ENCODE results near the gene MOSPD2. TPM values are rescaled to one million over a fixed set of nuclear protein-coding genes. Genes with fewer than 3 reads are reported as not detected.
A peak's percentile ranks its signal among the peaks of the same experiment; 100 is the strongest.

MOSPD2 gene
- total RNA-seq, result 10 to 100 TPM; 10.2 to 15.6 (median 11.4) TPM

DNA sequence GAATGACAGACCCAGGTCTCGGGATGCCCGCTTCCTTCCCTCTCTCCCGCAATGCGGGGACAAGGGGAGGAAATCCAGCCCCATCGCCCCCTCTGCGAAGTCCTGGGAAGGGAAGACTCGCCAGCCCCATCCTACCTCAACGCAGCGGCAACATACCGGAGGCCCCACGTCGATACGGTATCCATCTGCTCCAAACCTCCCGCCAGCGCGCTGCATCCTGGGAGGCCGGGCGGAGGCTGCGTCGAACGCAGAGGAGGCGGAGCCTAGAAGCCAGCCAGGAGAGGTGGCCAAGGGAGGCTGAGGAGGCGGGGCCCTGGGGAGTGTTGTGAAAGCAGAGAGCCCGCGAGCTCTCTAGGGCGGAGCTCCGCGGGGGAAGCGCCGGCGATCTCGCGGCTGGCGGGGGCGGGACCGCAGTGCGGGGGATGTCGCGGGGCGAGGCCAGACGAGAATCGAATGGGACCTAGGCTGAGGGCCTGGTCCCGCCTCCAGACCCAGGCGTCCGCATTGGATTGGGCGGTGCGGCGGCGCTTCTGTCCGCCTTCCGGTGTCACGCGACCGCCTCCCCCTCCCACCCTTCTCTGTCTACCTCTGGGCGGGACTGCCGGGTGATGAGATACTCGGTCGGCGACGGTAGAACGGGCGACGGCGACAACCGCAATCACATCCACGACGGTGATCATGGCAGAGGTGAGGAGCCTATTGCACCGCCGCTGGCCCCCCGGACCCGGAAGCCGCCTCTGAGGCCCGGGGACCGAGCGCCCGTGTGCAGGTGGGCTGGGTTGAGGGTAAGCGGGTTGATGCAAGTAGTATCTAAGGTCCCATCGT, at the start of gene MOSPD2, which contains the start of gene FANCB:
Gene MOSPD2 (plus strand): TSS at position 571 of the 825 bp plus-strand sequence. CDS start 108 bp downstream, at position 679.
Gene FANCB (minus strand): TSS at position 219 of the 825 bp plus-strand sequence. CDS start 7,559 bp downstream, outside the sequence.
- Histone ChIP-seq H3K4me3 (peak within 1 kb of the TSS; percentile 52 to 77 (median 71)), H3K27me3 (no peaks in the 10 kb centered on the region), H3K9me3 (no peaks in the 10 kb centered on the region), H3K36me3 (no peaks in the 10 kb centered on the region), H3K4me1 (peaks cover 0 to 25% (median 4%) of the 10 kb centered on the region in 3 donors), H3K27ac (peak within 1 kb of the TSS; percentile 84 to 90 (median 88))
- peak; percentile 63 for DNase-seq
- TF ChIP-seq POLR2A (IDR thresholded peaks at IDR 0.05), result peak in 1 of 4 donors; percentile 52
- TF ChIP-seq, protein P1, sequence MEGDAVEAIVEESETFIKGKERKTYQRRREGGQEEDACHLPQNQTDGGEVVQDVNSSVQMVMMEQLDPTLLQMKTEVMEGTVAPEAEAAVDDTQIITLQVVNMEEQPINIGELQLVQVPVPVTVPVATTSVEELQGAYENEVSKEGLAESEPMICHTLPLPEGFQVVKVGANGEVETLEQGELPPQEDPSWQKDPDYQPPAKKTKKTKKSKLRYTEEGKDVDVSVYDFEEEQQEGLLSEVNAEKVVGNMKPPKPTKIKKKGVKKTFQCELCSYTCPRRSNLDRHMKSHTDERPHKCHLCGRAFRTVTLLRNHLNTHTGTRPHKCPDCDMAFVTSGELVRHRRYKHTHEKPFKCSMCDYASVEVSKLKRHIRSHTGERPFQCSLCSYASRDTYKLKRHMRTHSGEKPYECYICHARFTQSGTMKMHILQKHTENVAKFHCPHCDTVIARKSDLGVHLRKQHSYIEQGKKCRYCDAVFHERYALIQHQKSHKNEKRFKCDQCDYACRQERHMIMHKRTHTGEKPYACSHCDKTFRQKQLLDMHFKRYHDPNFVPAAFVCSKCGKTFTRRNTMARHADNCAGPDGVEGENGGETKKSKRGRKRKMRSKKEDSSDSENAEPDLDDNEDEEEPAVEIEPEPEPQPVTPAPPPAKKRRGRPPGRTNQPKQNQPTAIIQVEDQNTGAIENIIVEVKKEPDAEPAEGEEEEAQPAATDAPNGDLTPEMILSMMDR (IDR thresholded peaks at IDR 0.05), result no peak
- 0 to 34% methylated on average over 3 to 11 of the region's 78 CpGs for WGBS, 2 donors
- intact Hi-C loops (cut with DNase I), result no loop called here

DNA sequence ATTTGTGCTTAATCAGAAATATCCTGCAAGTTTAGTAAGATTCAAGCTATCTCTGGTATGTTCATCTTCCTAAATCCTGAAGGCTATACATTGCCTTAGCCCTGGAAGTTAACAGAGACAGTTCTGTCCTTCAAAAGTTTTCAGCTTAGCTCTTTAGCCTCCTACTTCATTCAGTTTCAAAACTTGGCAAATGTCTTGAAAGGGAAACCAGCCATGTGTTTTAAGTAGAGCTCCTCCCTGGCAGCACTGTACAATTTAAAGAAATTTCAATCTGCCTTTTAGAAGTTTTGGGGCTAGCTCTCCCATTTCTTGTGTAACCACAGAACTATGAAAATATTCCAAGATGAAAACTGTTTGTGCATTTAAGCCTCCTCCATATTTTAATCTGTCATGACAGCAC, 47.4 kb upstream of the MOSPD2 start:
- Histone ChIP-seq H3K27ac (no peak overlapping the region), H3K9me3 (no peaks in the 10 kb centered on the region), H3K27me3 (no peaks in the 10 kb centered on the region), H3K36me3 (no peaks in the 10 kb centered on the region), H3K4me3 (no peak overlapping the region), H3K4me1 (no peaks in the 10 kb centered on the region)
- no peak for DNase-seq
- TF ChIP-seq POLR2A (IDR thresholded peaks at IDR 0.05), result no peak
- TF ChIP-seq, protein P1 (IDR thresholded peaks at IDR 0.05), result no peak
- intact Hi-C loops (cut with DNase I), result no loop called here

DNA sequence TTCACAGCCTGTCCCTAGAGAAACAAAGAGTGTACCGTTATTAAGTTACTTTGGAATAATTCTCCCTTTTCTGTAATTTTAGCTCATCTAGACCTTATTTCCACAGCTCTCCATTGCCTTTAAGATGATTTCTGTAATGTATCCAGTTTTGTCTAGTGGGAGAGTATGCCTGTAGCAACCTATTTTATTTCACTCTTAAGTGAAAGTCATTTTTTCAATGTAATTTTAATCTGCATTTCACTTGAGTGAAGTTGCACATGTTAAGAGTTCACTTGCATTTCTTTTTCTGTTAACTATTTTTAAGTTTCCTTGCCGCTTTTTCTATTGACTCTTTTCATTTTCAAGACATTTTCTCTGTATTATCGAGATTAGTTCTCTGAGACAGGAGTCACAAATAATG, 46.9 kb upstream of the MOSPD2 start:
- H3K27ac ChIP-seq, result no peak overlapping the region
- 59 to 85% methylated on average over 3 of the region's 3 CpGs for WGBS, 2 donors
- intact Hi-C loops (cut with DNase I), result no loop called here
- no peak for DNase-seq
- H3K36me3 ChIP-seq, result no peaks in the 10 kb centered on the region
- no peaks in the 10 kb centered on the region for H3K9me3 ChIP-seq
- no peak overlapping the region for H3K4me3 ChIP-seq
- TF ChIP-seq POLR2A (IDR thresholded peaks at IDR 0.05), result no peak
- TF ChIP-seq, protein P1 (IDR thresholded peaks at IDR 0.05), result no peak
- H3K4me1 ChIP-seq, result no peaks in the 10 kb centered on the region
- H3K27me3 ChIP-seq, result no peaks in the 10 kb centered on the region

DNA sequence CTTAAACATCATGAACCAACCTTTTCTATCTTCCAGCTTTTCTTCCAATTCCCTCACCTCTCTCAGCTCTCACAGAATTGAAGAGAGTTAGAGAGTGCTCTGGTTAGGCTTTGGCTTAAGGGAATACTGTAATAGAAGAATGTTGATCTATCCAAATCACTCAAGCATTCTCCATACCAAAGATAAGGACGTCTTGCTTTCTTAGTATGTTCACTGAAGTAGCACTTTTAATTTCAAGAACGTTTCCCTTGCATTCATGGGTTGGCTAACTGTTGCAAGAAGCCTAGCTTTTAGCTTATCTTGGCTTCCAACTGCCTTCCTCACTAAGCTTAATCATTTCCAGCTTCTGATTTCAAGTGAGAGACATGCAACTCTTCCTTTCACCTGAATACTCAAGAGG, 43.6 kb upstream of the MOSPD2 start:
- Histone ChIP-seq H3K27me3 (no peaks in the 10 kb centered on the region), H3K4me1 (no peaks in the 10 kb centered on the region), H3K9me3 (no peaks in the 10 kb centered on the region), H3K27ac (no peak overlapping the region), H3K4me3 (no peak overlapping the region), H3K36me3 (no peaks in the 10 kb centered on the region)
- no peak for TF ChIP-seq POLR2A (IDR thresholded peaks at IDR 0.05)
- TF ChIP-seq, protein P1 (IDR thresholded peaks at IDR 0.05), result no peak
- DNase-seq, result no peak
- WGBS, 2 donors, result 69 to 100% methylated on average over 2 of the region's 2 CpGs
- intact Hi-C loops (cut with DNase I), result no loop called here

DNA sequence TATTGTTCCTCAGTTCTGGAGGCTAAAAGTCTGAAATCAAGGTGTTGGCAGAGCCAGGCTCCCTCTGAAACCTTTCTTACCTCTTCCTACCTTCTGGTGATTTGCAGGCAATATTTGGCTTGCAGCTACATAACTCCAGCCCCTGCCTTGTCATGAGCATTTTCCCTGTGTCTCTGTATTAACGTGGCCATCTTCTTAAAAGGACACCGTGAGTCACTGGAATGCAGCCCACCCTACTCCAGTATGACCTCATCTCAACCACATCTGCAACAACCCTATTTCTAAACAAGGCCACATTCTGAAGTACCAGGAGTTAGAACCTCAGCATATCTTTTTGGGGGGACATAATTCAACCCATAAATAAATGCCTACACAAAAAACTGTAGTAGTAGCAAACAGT, 41.1 kb upstream of the MOSPD2 start:
- DNase-seq, result no peak
- Histone ChIP-seq H3K4me3 (no peak overlapping the region), H3K4me1 (no peaks in the 10 kb centered on the region), H3K36me3 (no peaks in the 10 kb centered on the region), H3K27me3 (no peaks in the 10 kb centered on the region), H3K9me3 (no peaks in the 10 kb centered on the region), H3K27ac (no peak overlapping the region)
- WGBS, 2 donors, result 40% methylated on average over 2 of the region's 2 CpGs; no CpG with 5 or more reads in 1 of the 2 donors
- TF ChIP-seq POLR2A (IDR thresholded peaks at IDR 0.05), result no peak
- TF ChIP-seq, protein P1 (IDR thresholded peaks at IDR 0.05), result no peak
- intact Hi-C loops (cut with DNase I), result no loop called here

Measured in esophagus squamous epithelium (tissue), 5 donors.